ENCODE measurements around the gene LCN15. TPM values are rescaled to one million over a fixed set of nuclear protein-coding genes. Genes with fewer than 3 reads are reported as not detected.

Gene LCN15
- total and polyA plus RNA-seq, 4 donors: not detected

DNA sequence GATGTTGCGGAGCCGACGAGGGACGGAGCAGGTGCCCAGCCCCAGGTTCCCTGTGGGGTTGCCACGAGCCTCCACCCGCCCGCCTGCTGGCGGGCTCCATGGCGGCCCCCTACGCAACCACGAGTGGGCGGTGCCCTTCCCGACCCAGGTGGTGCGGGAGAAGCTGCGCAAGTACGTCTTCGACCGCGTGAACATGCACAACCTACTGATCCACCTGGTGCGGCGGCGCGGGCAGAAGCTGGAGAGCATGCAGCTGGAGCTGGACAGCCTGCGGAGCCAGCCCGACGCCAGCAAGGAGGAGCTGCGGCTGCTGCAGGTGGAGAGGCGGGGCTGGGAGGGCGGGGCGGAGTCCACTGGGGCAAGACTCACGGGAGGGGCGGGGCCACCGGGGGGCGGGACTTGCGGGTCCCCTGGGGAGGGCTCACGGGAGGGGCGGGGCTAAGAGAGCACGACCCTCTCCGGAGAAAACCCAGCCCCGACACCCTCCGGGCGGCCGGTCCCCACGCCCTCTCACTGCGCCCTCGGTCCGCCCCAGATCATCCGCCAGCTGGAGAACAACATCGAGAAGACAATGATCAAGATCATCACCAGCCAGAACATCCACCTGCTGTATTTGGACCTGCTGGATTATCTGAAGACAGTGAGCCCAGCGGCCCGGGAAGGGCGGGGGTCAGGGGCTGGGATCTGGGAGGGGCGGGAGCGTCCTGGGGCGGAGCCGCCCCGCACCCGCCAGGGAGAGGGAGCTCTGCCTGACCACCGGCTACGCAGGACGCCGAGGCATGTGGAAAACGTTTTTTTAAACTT lies 35.7 kb upstream of the LCN15 start:
- WGBS: 1% methylated on average over 63 of the region's 63 CpGs
- Histone ChIP-seq H3K4me1 (ENCODE audit: control insufficient read depth in 4 of 4, insufficient read depth in 4 of 4, low read length in 3 of 4) (peaks cover 13 to 27% (median 24%) of the 10 kb centered on the region in 4 donors), H3K9me3 (ENCODE audit: control insufficient read depth in 4 of 4, low read length in 3 of 4) (no peaks in the 10 kb centered on the region), H3K27me3 (ENCODE audit: control insufficient read depth in 4 of 4, insufficient read depth in 4 of 4, low read length in 3 of 4) (no peaks in the 10 kb centered on the region), H3K36me3 (ENCODE audit: control insufficient read depth in 4 of 4, insufficient read depth in 3 of 4, low read depth in 1 of 4, low read length in 3 of 4) (no peaks in the 10 kb centered on the region), H3K4me3 (ENCODE audit: low read depth in 1 of 3, low read length in 3 of 3) (peak overlapping the region in 2 of 3 donors; percentile 31 to 46), H3K9ac (ENCODE audit: low read depth in 1 of 2, low read length in 2 of 2) (peak overlapping the region in 1 of 2 donors; percentile 25), H3K27ac (ENCODE audit: low read depth in 1 of 2, low read length in 2 of 2) (peak overlapping the region in 1 of 2 donors; percentile 54)
- TF ChIP-seq RXRA (IDR thresholded peaks at IDR 0.05) (no peak), YY1 (IDR thresholded peaks at IDR 0.05) (peak; percentile 39), HNF4A (conservative IDR thresholded peaks at IDR 0.05) (peak; percentile 27 to 36), FOXA1 (IDR thresholded peaks at IDR 0.05) (no peak), SP1 (IDR thresholded peaks at IDR 0.05) (peak; percentile 11)
- TF ChIP-seq, protein P1, sequence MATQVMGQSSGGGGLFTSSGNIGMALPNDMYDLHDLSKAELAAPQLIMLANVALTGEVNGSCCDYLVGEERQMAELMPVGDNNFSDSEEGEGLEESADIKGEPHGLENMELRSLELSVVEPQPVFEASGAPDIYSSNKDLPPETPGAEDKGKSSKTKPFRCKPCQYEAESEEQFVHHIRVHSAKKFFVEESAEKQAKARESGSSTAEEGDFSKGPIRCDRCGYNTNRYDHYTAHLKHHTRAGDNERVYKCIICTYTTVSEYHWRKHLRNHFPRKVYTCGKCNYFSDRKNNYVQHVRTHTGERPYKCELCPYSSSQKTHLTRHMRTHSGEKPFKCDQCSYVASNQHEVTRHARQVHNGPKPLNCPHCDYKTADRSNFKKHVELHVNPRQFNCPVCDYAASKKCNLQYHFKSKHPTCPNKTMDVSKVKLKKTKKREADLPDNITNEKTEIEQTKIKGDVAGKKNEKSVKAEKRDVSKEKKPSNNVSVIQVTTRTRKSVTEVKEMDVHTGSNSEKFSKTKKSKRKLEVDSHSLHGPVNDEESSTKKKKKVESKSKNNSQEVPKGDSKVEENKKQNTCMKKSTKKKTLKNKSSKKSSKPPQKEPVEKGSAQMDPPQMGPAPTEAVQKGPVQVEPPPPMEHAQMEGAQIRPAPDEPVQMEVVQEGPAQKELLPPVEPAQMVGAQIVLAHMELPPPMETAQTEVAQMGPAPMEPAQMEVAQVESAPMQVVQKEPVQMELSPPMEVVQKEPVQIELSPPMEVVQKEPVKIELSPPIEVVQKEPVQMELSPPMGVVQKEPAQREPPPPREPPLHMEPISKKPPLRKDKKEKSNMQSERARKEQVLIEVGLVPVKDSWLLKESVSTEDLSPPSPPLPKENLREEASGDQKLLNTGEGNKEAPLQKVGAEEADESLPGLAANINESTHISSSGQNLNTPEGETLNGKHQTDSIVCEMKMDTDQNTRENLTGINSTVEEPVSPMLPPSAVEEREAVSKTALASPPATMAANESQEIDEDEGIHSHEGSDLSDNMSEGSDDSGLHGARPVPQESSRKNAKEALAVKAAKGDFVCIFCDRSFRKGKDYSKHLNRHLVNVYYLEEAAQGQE (IDR thresholded peaks at IDR 0.05): peak; percentile 76
- DNase-seq (ENCODE audit: low spot score): peak; percentile 96

DNA sequence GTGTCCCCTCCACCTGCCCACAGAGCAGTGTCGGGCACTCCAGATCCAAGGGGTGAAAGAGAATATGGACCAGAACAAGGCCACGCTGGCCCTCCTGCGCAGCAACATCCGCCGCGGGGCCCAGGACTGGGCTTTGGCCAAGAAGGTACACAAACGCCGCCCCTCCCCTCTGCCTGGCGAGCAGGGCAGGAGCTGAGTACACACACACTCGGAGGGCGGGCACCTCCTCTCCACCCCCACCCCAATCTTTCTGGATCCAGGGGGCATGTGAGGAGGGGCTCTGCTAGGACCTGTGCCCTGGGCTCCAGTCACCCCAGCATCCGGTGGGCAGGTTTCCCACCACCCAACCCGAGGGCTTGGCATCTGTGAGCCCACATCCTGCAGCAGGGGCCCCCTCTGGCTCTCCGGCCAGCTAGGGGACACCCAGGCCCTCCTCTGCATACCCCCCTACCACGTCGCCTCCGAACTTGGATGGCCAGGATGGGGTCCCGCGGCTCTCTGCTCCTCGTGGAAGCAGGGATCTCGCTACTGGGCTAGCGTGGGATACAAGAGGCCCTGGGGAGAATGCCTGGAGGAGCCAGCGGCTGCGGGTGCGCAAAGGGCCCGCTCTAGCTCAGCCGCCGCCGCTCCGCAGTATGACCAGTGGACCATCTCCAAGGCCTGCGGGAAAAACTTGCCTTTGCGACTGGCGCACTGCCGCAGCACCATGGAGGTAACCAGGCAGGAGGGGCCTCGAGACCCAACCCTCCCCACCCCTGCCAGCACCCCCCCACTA lies 34.9 kb upstream of the LCN15 start:
- peak overlapping the region in 1 of 2 donors; percentile 13 for H3K27ac ChIP-seq (ENCODE audit: low read depth in 1 of 2, low read length in 2 of 2)
- peaks cover 13 to 27% (median 24%) of the 10 kb centered on the region in 4 donors for H3K4me1 ChIP-seq (ENCODE audit: control insufficient read depth in 4 of 4, insufficient read depth in 4 of 4, low read length in 3 of 4)
- peak; percentile 68 for DNase-seq (ENCODE audit: low spot score)
- H3K9me3 ChIP-seq (ENCODE audit: control insufficient read depth in 4 of 4, low read length in 3 of 4): no peaks in the 10 kb centered on the region
- WGBS: 10% methylated on average over 35 of the region's 35 CpGs
- TF ChIP-seq, protein P2, sequence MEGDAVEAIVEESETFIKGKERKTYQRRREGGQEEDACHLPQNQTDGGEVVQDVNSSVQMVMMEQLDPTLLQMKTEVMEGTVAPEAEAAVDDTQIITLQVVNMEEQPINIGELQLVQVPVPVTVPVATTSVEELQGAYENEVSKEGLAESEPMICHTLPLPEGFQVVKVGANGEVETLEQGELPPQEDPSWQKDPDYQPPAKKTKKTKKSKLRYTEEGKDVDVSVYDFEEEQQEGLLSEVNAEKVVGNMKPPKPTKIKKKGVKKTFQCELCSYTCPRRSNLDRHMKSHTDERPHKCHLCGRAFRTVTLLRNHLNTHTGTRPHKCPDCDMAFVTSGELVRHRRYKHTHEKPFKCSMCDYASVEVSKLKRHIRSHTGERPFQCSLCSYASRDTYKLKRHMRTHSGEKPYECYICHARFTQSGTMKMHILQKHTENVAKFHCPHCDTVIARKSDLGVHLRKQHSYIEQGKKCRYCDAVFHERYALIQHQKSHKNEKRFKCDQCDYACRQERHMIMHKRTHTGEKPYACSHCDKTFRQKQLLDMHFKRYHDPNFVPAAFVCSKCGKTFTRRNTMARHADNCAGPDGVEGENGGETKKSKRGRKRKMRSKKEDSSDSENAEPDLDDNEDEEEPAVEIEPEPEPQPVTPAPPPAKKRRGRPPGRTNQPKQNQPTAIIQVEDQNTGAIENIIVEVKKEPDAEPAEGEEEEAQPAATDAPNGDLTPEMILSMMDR (IDR thresholded peaks at IDR 0.05; ENCODE audit: low read depth, low read length, missing input control): no peak
- no peak overlapping the region for H3K9ac ChIP-seq (ENCODE audit: low read depth in 1 of 2, low read length in 2 of 2)
- peak overlapping the region in 1 of 3 donors; percentile 31 for H3K4me3 ChIP-seq (ENCODE audit: low read depth in 1 of 3, low read length in 3 of 3)
- no peaks in the 10 kb centered on the region for H3K27me3 ChIP-seq (ENCODE audit: control insufficient read depth in 4 of 4, insufficient read depth in 4 of 4, low read length in 3 of 4)
- no peaks in the 10 kb centered on the region for H3K36me3 ChIP-seq (ENCODE audit: control insufficient read depth in 4 of 4, insufficient read depth in 3 of 4, low read depth in 1 of 4, low read length in 3 of 4)

DNA sequence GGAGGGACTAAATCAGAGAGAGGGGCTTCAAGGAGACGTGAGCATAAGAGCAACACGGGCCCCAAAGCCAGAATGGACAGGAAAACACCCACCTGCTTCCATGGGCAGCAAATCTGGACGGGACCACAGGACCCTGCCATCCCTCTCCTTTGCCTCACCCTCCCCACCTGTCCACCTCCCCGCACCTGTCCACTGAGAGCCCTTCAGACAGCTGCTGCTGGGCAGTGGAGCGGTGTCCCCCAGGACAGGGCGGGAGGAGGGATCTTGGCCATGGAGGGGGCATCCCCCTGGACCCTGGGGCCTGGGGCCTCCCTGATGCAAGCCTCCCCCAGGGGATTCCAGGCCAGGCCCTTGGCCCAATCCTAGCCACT lies 34.4 kb upstream of the LCN15 start:
- peaks cover 13 to 27% (median 24%) of the 10 kb centered on the region in 4 donors for H3K4me1 ChIP-seq (ENCODE audit: control insufficient read depth in 4 of 4, insufficient read depth in 4 of 4, low read length in 3 of 4)
- H3K27me3 ChIP-seq (ENCODE audit: control insufficient read depth in 4 of 4, insufficient read depth in 4 of 4, low read length in 3 of 4): no peaks in the 10 kb centered on the region
- DNase-seq (ENCODE audit: low spot score): no peak
- H3K9ac ChIP-seq (ENCODE audit: low read depth in 1 of 2, low read length in 2 of 2): no peak overlapping the region
- TF ChIP-seq, protein P3, sequence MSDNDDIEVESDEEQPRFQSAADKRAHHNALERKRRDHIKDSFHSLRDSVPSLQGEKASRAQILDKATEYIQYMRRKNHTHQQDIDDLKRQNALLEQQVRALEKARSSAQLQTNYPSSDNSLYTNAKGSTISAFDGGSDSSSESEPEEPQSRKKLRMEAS (IDR thresholded peaks at IDR 0.05): no peak
- WGBS: 74% methylated on average over 6 of the region's 6 CpGs
- H3K9me3 ChIP-seq (ENCODE audit: control insufficient read depth in 4 of 4, low read length in 3 of 4): no peaks in the 10 kb centered on the region
- H3K4me3 ChIP-seq (ENCODE audit: low read depth in 1 of 3, low read length in 3 of 3): no peak overlapping the region
- no peak overlapping the region for H3K27ac ChIP-seq (ENCODE audit: low read depth in 1 of 2, low read length in 2 of 2)
- H3K36me3 ChIP-seq (ENCODE audit: control insufficient read depth in 4 of 4, insufficient read depth in 3 of 4, low read depth in 1 of 4, low read length in 3 of 4): no peaks in the 10 kb centered on the region

All from liver (tissue), 9 donors.